GM21526 (cell line): ENCODE measurements around the gene HSPA1B.

Experiments used
- ATAC-seq: cut with Tn5 transposase; IDR thresholded peaks from one replicate; pipeline ENCODE4 v1.9.1; 2021; ENCODE audit warnings: moderate library complexity; ENCODE audit not compliant: unreplicated experiment, low FRiP score

The HSPA1B gene

GRCh38 chr6:31877125-31877650, 49.6 kb downstream of the HSPA1B start:
- no peak for ATAC-seq

- ATAC-seq, result no peak
These were observed 50.2 kb downstream of the HSPA1B start for GRCh38 chr6:31877651-31878161.

DNA sequence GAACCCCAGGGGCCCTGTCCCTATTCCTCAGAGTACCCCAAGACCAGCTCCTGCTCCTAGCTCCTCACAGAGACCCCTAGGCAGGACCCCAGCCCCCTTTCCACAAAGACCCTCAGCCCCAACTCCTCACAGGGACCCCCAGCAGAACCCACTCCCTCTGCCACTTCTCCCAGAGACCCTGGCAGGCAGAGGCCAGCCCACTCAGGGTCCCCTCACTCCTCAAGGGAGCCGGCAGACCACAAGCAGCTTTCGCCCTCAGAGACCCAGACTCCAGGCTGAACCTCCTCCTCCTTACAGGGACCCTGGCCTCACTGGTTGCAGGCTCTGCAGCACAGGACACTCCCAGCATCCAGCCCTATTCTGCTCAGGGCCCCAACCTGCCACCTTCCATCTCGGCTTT, 50.7 kb downstream of the HSPA1B start:
- no peak for ATAC-seq

- ATAC-seq, result no peak
These were observed 51.2 kb downstream of the HSPA1B start, which contains the start of gene SLC44A4 for GRCh38 chr6:31878726-31879125. Gene SLC44A4 (minus strand): TSS chr6:31878997. CDS start chr6:31878980, 17 bp downstream.

GRCh38 chr6:31879143-31879542, 51.6 kb downstream of the HSPA1B start:
- no peak for ATAC-seq
